NCI-H2227 (cell line): Measurements from ENCODE around the gene TTLL3.
A peak's percentile ranks its signal among the peaks of the same experiment; 100 is the strongest.
"Not testable (repeated sequence)": the region's sequence is repeated elsewhere in the genome, so short reads cannot be mapped to it uniquely, and the experiment has no call there.

Experiments used
- DNase-seq: peaks from one replicate; lab custom pipeline; 2025; ENCODE audit not compliant: unreplicated experiment; lab: John Stamatoyannopoulos, UW

Gene TTLL3

GRCh38 chr3:9809615-9810432 lies at the start of gene TTLL3:
Gene TTLL3, plus strand, starts transcription at chr3:9810262. Its CDS starts 400 bp downstream, at chr3:9810662.
- DNase-seq: peak; percentile 77

- no peak for DNase-seq
These were observed 49.1 kb upstream of the TTLL3 start for GRCh38 chr3:9760779-9761505.

DNA sequence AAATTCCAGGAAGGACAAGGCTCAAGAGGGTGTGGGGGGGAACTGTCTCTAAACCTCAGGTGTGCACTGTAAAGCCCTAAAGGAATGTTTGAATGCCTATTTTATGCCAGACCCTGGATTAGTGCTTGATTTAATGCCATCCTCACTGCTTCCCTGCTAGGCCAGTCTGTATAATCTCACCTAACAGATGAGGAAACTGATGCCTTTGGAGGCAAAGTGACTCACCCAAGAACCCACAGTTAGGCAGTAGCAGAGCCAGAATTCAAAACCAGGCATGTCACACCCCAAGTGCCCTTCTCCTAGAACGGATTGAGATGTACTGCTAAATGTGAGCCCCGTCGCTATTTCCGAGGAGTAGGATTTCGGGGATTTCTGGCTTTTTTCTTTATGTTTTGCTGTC lies 48.1 kb upstream of the TTLL3 start:
- no peak for DNase-seq

- no peak for DNase-seq
These were observed 47.2 kb upstream of the TTLL3 start for GRCh38 chr3:9762871-9763270.

DNA sequence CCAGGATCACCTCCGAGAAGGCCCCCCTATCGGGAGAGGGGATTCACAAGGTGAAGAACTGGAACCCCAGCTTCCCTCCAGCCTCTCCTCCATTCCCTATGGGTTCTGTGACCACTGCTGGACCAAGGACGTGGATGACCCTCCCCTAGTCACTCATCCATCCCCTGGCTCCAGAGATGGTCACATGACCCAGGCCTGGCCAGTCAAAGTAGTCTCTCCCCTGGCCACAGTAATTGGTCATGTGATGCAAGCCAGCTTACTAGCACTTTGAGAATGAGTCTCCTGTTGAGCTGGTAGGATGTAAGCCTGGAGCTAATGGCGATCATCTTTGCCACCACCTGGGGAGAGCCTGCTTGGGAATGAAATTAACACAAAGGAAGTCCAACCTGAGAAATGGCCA lies 44.2 kb upstream of the TTLL3 start:
- DNase-seq: no peak

DNA sequence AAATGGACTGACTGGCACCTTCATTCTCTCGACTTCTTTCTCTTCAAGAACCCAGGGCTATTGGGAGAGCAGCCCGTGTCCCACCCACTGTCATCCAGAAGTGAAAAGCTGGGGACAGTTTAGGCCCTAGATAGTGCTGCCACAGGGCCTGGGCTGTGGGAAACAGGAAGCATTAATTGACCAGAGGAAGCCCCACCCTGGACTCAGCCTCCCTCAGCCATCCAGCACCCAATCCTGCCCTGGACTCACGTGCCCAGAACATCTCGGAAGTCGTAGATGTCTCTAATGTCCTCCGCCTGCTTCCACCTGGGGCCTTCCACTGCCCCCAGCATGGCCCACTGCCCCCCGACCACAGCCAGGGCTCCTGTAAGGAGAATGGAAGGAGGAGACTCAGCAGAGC lies 42.6 kb upstream of the TTLL3 start:
- DNase-seq: no peak

DNA sequence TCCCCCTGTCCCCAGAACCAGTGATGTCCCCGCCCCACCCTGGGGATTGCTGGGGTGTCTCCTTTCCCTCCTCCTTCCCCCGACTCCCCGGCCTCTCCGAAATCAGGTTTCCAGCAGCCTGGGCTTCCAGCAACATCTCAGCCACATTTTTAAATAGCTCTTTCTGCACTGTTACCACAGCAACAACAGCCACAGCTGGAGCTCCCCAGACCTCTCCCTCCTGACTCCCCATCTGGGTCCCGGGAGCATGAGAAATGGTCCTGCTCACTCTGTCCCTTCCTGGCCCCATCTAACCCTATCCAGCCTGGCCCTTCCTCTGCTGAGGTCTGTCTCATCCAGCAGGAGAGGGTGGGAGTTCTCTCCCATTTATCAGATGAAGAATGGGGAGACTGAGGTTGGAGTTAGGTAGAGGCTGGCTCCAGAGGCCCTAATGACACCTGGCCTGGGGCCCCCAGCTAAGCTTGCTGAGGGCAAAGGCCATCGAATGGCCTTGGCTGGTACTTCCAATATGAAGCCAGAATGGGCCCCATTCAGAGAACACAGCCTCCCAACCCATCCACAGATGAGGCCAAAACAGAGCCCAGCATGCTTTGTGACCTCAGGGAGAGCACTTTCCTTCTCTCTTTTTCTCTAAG lies 41.8 kb upstream of the TTLL3 start:
- no peak for DNase-seq

DNA sequence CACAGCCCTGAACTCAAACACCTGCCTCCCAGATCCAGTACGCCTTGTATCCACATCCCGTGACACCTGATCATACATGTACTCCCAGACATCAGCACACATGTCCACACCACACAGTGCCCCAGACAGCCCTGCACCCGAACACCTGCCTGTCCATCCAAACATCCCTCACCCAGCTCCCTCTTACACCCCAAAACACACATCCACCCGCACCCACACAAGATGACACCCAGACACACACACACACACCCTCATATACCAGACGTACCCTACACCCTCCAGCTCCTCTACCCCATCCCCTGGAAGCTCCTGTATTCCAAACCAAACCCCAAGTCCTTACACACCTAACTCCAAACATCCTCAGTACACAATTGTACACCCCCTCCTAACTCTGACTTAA lies 41.0 kb upstream of the TTLL3 start:
- no peak for DNase-seq

- peak; percentile 81 for DNase-seq
These were observed 40.4 kb upstream of the TTLL3 start, which contains the start of gene CAMK1 for GRCh38 chr3:9769426-9770275. Gene CAMK1, minus strand, starts transcription at chr3:9769947. Its CDS starts 2,198 bp downstream, at chr3:9767749.

DNA sequence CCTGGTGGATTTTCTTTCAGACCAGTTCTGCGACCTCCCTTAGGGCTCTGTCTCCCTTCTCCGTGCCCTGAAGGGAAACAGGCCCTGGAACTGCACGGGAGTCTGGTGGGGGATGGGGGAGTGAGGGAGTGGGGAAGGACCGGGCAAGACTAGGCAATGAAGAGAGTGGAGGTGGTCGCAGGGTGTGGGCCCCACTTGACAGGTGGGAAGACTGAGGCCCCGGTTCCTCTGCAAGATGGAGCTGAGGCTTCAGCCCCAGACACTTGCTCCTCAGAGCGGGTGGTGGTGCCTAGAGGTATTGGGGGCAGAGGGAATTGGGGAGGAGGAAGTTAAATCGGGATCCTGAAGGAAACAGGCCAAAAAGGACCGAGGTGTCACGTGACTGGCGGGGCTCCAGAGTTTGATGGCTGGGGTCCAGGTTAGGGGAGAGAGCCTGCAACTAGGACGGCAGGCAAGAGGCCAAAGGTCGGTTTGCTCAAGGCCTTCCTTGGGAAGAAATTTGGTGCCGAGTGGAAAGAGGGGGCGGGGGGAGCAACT lies 39.7 kb upstream of the TTLL3 start:
- no peak for DNase-seq

DNA sequence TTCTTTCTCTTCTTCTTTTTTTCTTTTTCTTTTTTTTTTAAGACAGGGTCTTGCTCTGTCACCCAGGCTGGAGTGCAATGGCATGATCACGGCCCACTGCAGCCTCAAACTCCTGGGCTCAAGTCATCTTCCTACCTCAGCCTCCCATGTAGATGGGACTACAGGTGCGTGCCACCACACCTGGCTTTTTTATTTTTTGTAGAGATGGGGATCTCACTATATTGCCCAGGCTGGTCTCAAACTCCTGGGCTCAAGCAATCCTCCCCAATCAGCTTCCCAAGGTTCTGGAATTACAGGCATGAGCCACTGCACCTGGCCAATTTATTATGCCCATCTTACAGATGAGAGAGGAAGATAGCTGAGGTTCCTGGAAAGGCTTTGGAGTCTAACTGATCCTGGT lies 39.1 kb upstream of the TTLL3 start:
- not testable (repeated sequence) for DNase-seq

- no peak for DNase-seq
These were observed 33.0 kb upstream of the TTLL3 start for GRCh38 chr3:9776896-9777693.

- no peak for DNase-seq
These were observed 32.4 kb upstream of the TTLL3 start for GRCh38 chr3:9777694-9778021.

GRCh38 chr3:9778143-9779074 lies 31.7 kb upstream of the TTLL3 start:
- no peak for DNase-seq

- no peak for DNase-seq
These were observed 30.9 kb upstream of the TTLL3 start for GRCh38 chr3:9779075-9779593.

DNA sequence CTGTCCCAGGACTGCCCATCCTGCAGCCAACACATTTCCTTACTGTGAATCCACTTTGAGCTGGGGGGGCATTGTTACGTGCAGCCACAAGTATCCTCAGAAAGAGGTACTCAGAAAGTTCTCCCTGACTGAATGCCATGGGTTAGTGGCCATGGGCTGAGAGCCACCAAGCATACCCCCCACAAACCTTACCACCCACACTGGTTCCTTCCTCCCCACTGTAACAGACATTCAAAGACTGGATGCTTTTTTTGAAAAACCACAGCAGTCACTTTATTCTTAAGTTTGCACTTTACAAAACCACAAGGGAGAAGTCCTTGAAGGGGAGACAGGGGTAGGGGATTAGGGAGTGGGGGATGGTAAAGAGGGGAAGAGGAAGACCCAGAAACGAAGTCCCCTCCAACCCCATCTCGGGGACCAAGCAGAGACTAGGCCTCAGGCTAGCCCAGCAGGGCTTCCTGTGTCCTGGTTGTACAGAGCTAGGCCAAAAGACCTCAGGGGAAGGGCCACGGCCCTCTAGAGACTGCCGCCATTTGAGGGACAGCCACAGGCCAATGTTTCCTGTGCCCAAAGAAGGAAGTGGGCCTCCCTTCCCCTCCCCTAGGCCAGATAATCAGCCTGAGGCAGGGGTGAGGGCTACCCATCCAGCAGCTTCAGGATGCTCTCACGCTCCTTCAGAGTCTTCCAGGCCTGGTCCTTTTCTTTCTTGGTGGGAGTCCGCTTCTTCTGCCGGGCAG lies 30.2 kb upstream of the TTLL3 start:
- no peak for DNase-seq

DNA sequence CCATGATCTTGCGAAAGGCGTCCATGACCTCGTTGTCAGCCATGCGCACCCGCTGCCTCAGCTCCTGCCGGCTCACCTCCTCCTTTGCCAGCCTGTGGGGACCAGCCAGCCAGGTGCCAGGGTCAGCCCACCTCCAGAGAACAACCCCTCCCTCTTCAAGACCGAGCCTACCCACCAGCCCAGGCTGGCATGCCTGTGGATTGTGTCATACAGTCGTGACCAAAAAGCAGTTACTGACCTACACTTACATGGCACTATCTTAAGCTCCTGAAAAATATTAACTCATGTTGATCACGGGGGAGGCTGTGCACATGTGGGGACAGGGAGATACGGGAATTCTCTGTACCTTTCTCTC lies 29.6 kb upstream of the TTLL3 start:
- no peak for DNase-seq

- DNase-seq: no peak
These were observed 29.2 kb upstream of the TTLL3 start for GRCh38 chr3:9780910-9781309.
